ENCODE results near the gene CAMK4. TPM values are rescaled to one million over a fixed set of nuclear protein-coding genes. Genes with fewer than 3 reads are reported as not detected.

CAMK4 gene
- total and polyA plus RNA-seq, 2 of the 8 experiments (the other 6 are each of a cell fraction or from before 2014, with no cell fraction given) = 1.8 to 8.3 TPM

- no peak for TF ChIP-seq TBP (IDR thresholded peaks at IDR 0.05; ENCODE audit: low read depth, low read length)
Measured at GRCh38 chr5:111535879-111536549, 311.8 kb downstream of the CAMK4 start (continued).

Measured in H1 (cell line).